CD14-positive monocyte (primary cell): ENCODE results near the gene GRIN3A. TPM values are rescaled to one million over a fixed set of nuclear protein-coding genes. Genes with fewer than 3 reads are reported as not detected.

Experiments used
- DNase-seq, 3 donors: peaks; one replicate each; pipeline ENCODE4 v3.0.0-alpha.2; 2011 to 2022
- H2AFZ ChIP-seq: 2 replicates; pipeline ENCODE4 v1.6.0; 2012; ENCODE audit warnings: mild to moderate bottlenecking, low read depth, low read length, inconsistent platforms; ENCODE audit not compliant: insufficient read depth, poor library complexity, severe bottlenecking
- H3K27ac ChIP-seq, 2 donors: 1 replicate in 1 of 2; 2 replicates in 1 of 2; pipeline ENCODE4 v1.5.1; 2012 to 2013; ENCODE audit warnings: low read length in 2 of 2, control low read depth in 1 of 2, inconsistent platforms in 1 of 2, low read depth in 1 of 2, mild to moderate bottlenecking in 1 of 2
- H3K27me3 ChIP-seq, 2 donors: one replicate each; pipeline versions ENCODE4 v1.6.0 to v1.6.1; 2011 to 2013; ENCODE audit warnings: low read length in 2 of 2; ENCODE audit not compliant: control insufficient read depth in 2 of 2, insufficient read depth in 2 of 2
- H3K36me3 ChIP-seq, 2 donors: replicated peaks in 1 of 2; 1 replicate in 1 of 2; 2 replicates in 1 of 2; pipeline versions ENCODE4 v1.5.1 to v1.6.1; 2012 to 2013; ENCODE audit warnings: low read length in 2 of 2, control low read depth in 1 of 2, inconsistent platforms in 1 of 2, mild to moderate bottlenecking in 1 of 2; ENCODE audit not compliant: insufficient read depth in 2 of 2, control insufficient read depth in 1 of 2
- H3K4me1 ChIP-seq, 2 donors: 1 replicate in 1 of 2; 2 replicates in 1 of 2; pipeline versions ENCODE4 v1.5.1 to v1.6.1; 2012 to 2013; ENCODE audit warnings: low read length in 2 of 2, control low read depth in 1 of 2, inconsistent platforms in 1 of 2, mild to moderate bottlenecking in 1 of 2, moderate library complexity in 1 of 2; ENCODE audit not compliant: insufficient read depth in 2 of 2, control insufficient read depth in 1 of 2
- H3K4me2 ChIP-seq: replicated peaks from 2 replicates; pipeline ENCODE3; 2012; ENCODE audit warnings: low read length, moderate library complexity, mild to moderate bottlenecking; ENCODE audit not compliant: poor library complexity, severe bottlenecking; ENCODE audit errors: extremely low read depth
- H3K4me3 ChIP-seq, 3 experiments: fragments of 200-600 bp in 1 of 3; sonication (generic) in 1 of 3; replicated peaks in 1 of 3; 1 replicate in 2 of 3; 2 replicates in 1 of 3; pipeline ENCODE4 v1.5.1; 2011 to 2013; ENCODE audit warnings: low read length in 3 of 3, mild to moderate bottlenecking in 3 of 3, control low read depth in 2 of 3, low read depth in 2 of 3, inconsistent platforms in 1 of 3, moderate library complexity in 1 of 3
- H3K79me2 ChIP-seq: 2 replicates; pipeline ENCODE4 v1.6.0; 2012; ENCODE audit warnings: mild to moderate bottlenecking, control low read depth, inconsistent platforms, low read length, moderate library complexity; ENCODE audit not compliant: insufficient read depth
- H3K9ac ChIP-seq: 2 replicates; pipeline ENCODE4 v1.6.0; 2017; ENCODE audit warnings: low read length, mild to moderate bottlenecking; ENCODE audit not compliant: insufficient read depth, poor library complexity, severe bottlenecking
- H3K9me3 ChIP-seq, 2 donors: replicated peaks in 1 of 2; 1 replicate in 1 of 2; 2 replicates in 1 of 2; pipeline versions ENCODE4 v1.5.1 to v1.6.1; 2012 to 2013; ENCODE audit warnings: low read length in 2 of 2, control low read depth in 1 of 2; ENCODE audit not compliant: control insufficient read depth in 1 of 2, insufficient read depth in 1 of 2
- H4K20me1 ChIP-seq: 2 replicates; pipeline ENCODE4 v1.6.0; 2012; ENCODE audit warnings: mild to moderate bottlenecking, low read length, control low read depth, moderate library complexity; ENCODE audit not compliant: insufficient read depth
- H3K27ac Mint-ChIP-seq, 7 donors: one replicate each; pipeline ENCODE4 v1.8.0; 2020; ENCODE audit warnings: mild to moderate bottlenecking in 7 of 7, mixed read lengths in 7 of 7, moderate library complexity in 6 of 7, inconsistent platforms in 2 of 7
- H3K27me3 Mint-ChIP-seq, 3 donors: one replicate each; pipeline ENCODE4 v1.8.0; 2021 to 2022; ENCODE audit warnings: low read depth in 3 of 3, mild to moderate bottlenecking in 3 of 3, mixed read lengths in 3 of 3, moderate library complexity in 3 of 3, inconsistent platforms in 1 of 3
- H3K36me3 Mint-ChIP-seq, 2 donors: one replicate each; pipeline ENCODE4 v1.8.0; 2020; ENCODE audit warnings: mixed read lengths in 2 of 2, inconsistent platforms in 1 of 2, mild to moderate bottlenecking in 1 of 2
- H3K4me1 Mint-ChIP-seq: one replicate; pipeline ENCODE4 v1.8.0; 2020; ENCODE audit warnings: mild to moderate bottlenecking, mixed read lengths
- H3K4me3 Mint-ChIP-seq, 2 donors: one replicate each; pipeline ENCODE4 v1.8.0; 2020; ENCODE audit warnings: mild to moderate bottlenecking in 2 of 2, mixed read lengths in 2 of 2, moderate library complexity in 1 of 2
- H3K9me3 Mint-ChIP-seq, 7 donors: one replicate each; pipeline ENCODE4 v1.8.0; 2020 to 2022; ENCODE audit warnings: mixed read lengths in 7 of 7, mild to moderate bottlenecking in 6 of 7, moderate library complexity in 6 of 7, inconsistent platforms in 2 of 7
- WGBS: methylation state at CpG from one replicate; pipeline ENCODE4 v1.1.5; 2013; ENCODE audit warnings: missing lambda C conversion rate; ENCODE audit not compliant: insufficient coverage; 5-methylcytosine and 5-hydroxymethylcytosine counted together
- intact Hi-C, 2 donors: fragments of 100-400 bp; cut with micrococcal nuclease; formaldehyde crosslinking; loops; one replicate each; pipeline versions ENCODE4 v1.15.0 to v1.15.1; 2023
- polyA plus RNA-seq, 3 donors: library from polyadenylated mRNA; depleted of rRNA in 1 of 3; unstranded in 2 of 3; stranded (reverse) in 1 of 3; fragments of 300-500 nt in 2 of 3; fragments of >200 nt in 1 of 3; fragmentation: Illumina TruSeq in 2 of 3; gene quantifications; 1 replicate in 2 of 3; 2 replicates in 1 of 3; pipeline ENCODE4 v1.2.3, GENCODE V29; 2012 to 2021
- TF ChIP-seq, protein P1 (sequence below): fragments of 200-600 bp; IDR thresholded peaks from one replicate; pipeline ENCODE4 v1.8.0; 2022; ENCODE audit warnings: antibody characterized with exemption, mild to moderate bottlenecking

GRIN3A gene
- polyA plus RNA-seq, 3 donors: 0.11 to 0.39 (median 0.16) TPM

DNA sequence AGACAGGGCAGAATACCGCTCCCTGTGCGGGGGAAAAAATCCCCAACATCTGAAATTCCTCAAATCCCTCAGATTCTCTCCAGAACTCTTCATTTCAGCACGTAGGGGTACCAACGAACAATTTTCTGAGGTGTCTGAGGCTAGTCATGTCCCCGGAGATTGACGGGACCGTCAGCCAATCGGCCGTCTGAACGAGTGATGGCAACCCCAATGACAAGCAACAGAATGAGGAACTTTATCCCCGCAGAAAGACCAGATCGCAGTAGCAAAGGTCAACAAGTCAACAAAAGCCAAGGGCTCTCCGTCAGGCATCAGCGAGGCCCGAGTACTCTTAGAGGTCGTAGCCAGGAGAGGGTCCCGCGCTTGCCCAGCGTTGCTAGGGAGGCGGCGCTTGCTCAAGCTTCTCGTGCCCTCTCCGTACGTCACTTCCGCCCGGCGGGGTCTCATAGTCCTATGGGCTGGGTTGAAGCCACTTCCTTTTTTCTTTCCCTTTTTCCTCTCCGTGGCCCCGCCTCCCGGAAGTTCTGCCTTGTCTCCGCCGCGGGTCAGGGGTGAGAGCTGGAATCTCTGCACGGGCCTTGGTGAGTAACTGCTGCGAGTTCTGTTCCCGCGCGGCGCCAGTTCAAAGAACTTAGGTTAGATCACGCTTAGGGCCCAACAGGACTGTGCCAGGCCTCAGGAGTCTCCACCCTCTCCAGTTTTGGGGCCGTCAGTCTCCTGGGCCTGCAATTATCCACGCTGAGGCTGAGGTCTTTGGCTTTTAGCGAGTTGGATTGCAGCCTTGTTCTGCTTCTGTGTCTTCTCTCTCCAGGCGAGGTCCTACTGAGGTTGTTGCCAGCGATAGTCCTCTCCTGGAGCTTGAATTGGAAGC lies 204.9 kb downstream of the GRIN3A start, which contains the start of gene RNF20:
TSS of gene RNF20 (plus strand) at position 520 of the 871 bp plus-strand sequence. CDS start 1,571 bp downstream, outside the sequence.
- H3K79me2 ChIP-seq: peaks cover 47% of the 10 kb centered on the region
- peak within 1 kb of the TSS; percentile 94 for H3K9ac ChIP-seq
- H3K4me3 ChIP-seq: peak within 1 kb of the TSS; percentile 65 to 93 (median 90)
- peaks cover 0 to 5% (median 0%) of the 10 kb centered on the region in 3 donors for H3K27me3 Mint-ChIP-seq
- H3K9me3 Mint-ChIP-seq: no peaks in the 10 kb centered on the region
- peaks cover 22% of the 10 kb centered on the region for H4K20me1 ChIP-seq
- no peaks in the 10 kb centered on the region for H3K9me3 ChIP-seq
- DNase-seq: peak; percentile 98 to 99 (median 98)
- WGBS: under 1% methylated on average over 43 of the region's 45 CpGs
- H3K27ac ChIP-seq: peak within 1 kb of the TSS; percentile 86 to 100
- TF ChIP-seq, protein P1, sequence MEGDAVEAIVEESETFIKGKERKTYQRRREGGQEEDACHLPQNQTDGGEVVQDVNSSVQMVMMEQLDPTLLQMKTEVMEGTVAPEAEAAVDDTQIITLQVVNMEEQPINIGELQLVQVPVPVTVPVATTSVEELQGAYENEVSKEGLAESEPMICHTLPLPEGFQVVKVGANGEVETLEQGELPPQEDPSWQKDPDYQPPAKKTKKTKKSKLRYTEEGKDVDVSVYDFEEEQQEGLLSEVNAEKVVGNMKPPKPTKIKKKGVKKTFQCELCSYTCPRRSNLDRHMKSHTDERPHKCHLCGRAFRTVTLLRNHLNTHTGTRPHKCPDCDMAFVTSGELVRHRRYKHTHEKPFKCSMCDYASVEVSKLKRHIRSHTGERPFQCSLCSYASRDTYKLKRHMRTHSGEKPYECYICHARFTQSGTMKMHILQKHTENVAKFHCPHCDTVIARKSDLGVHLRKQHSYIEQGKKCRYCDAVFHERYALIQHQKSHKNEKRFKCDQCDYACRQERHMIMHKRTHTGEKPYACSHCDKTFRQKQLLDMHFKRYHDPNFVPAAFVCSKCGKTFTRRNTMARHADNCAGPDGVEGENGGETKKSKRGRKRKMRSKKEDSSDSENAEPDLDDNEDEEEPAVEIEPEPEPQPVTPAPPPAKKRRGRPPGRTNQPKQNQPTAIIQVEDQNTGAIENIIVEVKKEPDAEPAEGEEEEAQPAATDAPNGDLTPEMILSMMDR: no peak
- H3K4me2 ChIP-seq: peak within 1 kb of the TSS; percentile 92
- H2AFZ ChIP-seq: peak within 1 kb of the TSS; percentile 99
- H3K27me3 ChIP-seq: no peaks in the 10 kb centered on the region
- H3K4me1 ChIP-seq: peaks cover 11 to 17% of the 10 kb centered on the region in 2 donors
- peaks cover 28 to 34% of the 10 kb centered on the region in 2 donors for H3K36me3 ChIP-seq
- H3K27ac Mint-ChIP-seq: peak within 1 kb of the TSS; percentile 99 to 100 (median 100)
- H3K4me1 Mint-ChIP-seq: peaks cover 18% of the 10 kb centered on the region
- intact Hi-C loops: loop anchor here in 1 of 2 donors (5.0 kb wide), 1 partner anchor 136 kb away; the partner anchor contains the start of genes MRPL50 and ZNF189
- peaks cover 9% of the 10 kb centered on the region in 2 donors for H3K36me3 Mint-ChIP-seq
- H3K4me3 Mint-ChIP-seq: peak within 1 kb of the TSS; percentile 86 to 91

- peaks cover 0 to under 1% of the 10 kb centered on the region in 2 donors for H3K36me3 ChIP-seq
- no peak overlapping the region for H3K9ac ChIP-seq
- no peak overlapping the region for H3K4me3 ChIP-seq
- no CpG with 5 or more reads among the region's 6 CpGs for WGBS
- H3K27me3 ChIP-seq: peaks cover 0 to 4% of the 10 kb centered on the region in 2 donors
- peak; percentile 80 to 85 (median 83) for DNase-seq
- no peaks in the 10 kb centered on the region for H4K20me1 ChIP-seq
- no peak overlapping the region for H2AFZ ChIP-seq
- no peak overlapping the region for H3K4me2 ChIP-seq
- Mint-ChIP-seq H3K36me3 (peaks cover under 1 to 2% of the 10 kb centered on the region in 2 donors), H3K4me3 (no peak overlapping the region), H3K27me3 (peaks cover 2 to 7% (median 2%) of the 10 kb centered on the region in 3 donors), H3K9me3 (no peaks in the 10 kb centered on the region), H3K4me1 (peaks cover 14% of the 10 kb centered on the region), H3K27ac (no peak overlapping the region)
- intact Hi-C loops: loop anchor here in 1 of 2 donors (5.0 kb wide), 1 partner anchor 133 kb away; the partner anchor contains the start of genes MRPL50 and ZNF189
- peaks cover 14% of the 10 kb centered on the region for H3K79me2 ChIP-seq
- TF ChIP-seq, protein P1: peak; percentile 92
- no peaks in the 10 kb centered on the region for H3K9me3 ChIP-seq
- no peak overlapping the region for H3K27ac ChIP-seq
- peaks cover 11 to 17% of the 10 kb centered on the region in 2 donors for H3K4me1 ChIP-seq
Measured at GRCh38 chr9:101530076-101530711, 208.3 kb downstream of the GRIN3A start.
